Type B pancreatic cell (in vitro differentiated cells): ENCODE data around the gene FNDC10. TPM values are rescaled to one million over a fixed set of nuclear protein-coding genes. Genes with fewer than 3 reads are reported as not detected.

Experiments
- DNase-seq: peaks from one replicate; pipeline ENCODE4 v3.0.0; 2021; ENCODE audit warnings: mixed read lengths; ENCODE audit not compliant: unreplicated experiment; ENCODE audit errors: extremely low spot score
- H3K27ac Mint-ChIP-seq: 2 replicates; pipeline ENCODE4 v1.8.0; 2021; ENCODE audit warnings: mild to moderate bottlenecking, mixed read lengths
- H3K27me3 Mint-ChIP-seq: 2 replicates; pipeline ENCODE4 v1.8.0; 2021; ENCODE audit warnings: mixed read lengths
- H3K36me3 Mint-ChIP-seq: 2 replicates; pipeline ENCODE4 v1.8.0; 2021; ENCODE audit warnings: mixed read lengths
- H3K4me1 Mint-ChIP-seq: one replicate; pipeline ENCODE4 v1.8.0; 2021; ENCODE audit warnings: mixed read lengths; ENCODE audit not compliant: unreplicated experiment
- H3K4me3 Mint-ChIP-seq: 2 replicates; pipeline ENCODE4 v1.8.0; 2021; ENCODE audit warnings: mild to moderate bottlenecking, mixed read lengths
- H3K9me3 Mint-ChIP-seq: 2 replicates; pipeline ENCODE4 v1.8.0; 2021; ENCODE audit warnings: mixed read lengths
- total RNA-seq: library from RNA; stranded (reverse); gene quantifications from 2 replicates; pipeline ENCODE4 v1.2.1, GENCODE V29; 2021; ENCODE audit warnings: low replicate concordance
- TF ChIP-seq, protein P1 (sequence below): fragments of 200-600 bp; sonication (generic); conservative IDR thresholded peaks from 2 replicates; pipeline ENCODE4 v1.5.0; 2021; ENCODE audit warnings: antibody characterized with exemption, mild to moderate bottlenecking

Gene FNDC10
- total RNA-seq, 1 donor from 2014 or later, result 9.3 TPM

DNA sequence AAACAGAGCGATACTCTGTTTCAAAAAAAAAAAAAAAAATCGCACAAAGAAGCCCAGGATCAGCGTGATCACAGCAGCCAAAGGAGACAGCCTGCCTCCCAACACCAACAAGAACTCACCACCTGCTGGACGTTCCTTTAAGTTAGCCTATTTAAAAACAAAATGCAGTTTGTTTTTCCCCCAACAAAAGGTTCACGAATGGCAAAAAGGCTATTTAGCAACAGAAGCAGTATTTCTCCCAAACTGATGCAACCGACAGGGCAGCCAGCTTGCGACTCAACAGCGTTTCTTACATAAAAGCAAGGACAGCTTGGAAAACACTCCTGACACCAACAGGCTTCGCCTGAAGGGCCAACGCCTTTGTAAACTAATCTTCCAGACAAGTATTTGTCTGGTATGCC lies 32.0 kb downstream of the FNDC10 start:
- no peaks in the 10 kb centered on the region for H3K27me3 Mint-ChIP-seq
- H3K4me3 Mint-ChIP-seq, result no peak overlapping the region
- TF ChIP-seq, protein P1, sequence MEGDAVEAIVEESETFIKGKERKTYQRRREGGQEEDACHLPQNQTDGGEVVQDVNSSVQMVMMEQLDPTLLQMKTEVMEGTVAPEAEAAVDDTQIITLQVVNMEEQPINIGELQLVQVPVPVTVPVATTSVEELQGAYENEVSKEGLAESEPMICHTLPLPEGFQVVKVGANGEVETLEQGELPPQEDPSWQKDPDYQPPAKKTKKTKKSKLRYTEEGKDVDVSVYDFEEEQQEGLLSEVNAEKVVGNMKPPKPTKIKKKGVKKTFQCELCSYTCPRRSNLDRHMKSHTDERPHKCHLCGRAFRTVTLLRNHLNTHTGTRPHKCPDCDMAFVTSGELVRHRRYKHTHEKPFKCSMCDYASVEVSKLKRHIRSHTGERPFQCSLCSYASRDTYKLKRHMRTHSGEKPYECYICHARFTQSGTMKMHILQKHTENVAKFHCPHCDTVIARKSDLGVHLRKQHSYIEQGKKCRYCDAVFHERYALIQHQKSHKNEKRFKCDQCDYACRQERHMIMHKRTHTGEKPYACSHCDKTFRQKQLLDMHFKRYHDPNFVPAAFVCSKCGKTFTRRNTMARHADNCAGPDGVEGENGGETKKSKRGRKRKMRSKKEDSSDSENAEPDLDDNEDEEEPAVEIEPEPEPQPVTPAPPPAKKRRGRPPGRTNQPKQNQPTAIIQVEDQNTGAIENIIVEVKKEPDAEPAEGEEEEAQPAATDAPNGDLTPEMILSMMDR, result no peak
- DNase-seq, result no peak
- peaks cover 3% of the 10 kb centered on the region for H3K4me1 Mint-ChIP-seq
- peaks cover 23% of the 10 kb centered on the region for H3K36me3 Mint-ChIP-seq
- H3K9me3 Mint-ChIP-seq, result no peaks in the 10 kb centered on the region
- no peak overlapping the region for H3K27ac Mint-ChIP-seq

DNA sequence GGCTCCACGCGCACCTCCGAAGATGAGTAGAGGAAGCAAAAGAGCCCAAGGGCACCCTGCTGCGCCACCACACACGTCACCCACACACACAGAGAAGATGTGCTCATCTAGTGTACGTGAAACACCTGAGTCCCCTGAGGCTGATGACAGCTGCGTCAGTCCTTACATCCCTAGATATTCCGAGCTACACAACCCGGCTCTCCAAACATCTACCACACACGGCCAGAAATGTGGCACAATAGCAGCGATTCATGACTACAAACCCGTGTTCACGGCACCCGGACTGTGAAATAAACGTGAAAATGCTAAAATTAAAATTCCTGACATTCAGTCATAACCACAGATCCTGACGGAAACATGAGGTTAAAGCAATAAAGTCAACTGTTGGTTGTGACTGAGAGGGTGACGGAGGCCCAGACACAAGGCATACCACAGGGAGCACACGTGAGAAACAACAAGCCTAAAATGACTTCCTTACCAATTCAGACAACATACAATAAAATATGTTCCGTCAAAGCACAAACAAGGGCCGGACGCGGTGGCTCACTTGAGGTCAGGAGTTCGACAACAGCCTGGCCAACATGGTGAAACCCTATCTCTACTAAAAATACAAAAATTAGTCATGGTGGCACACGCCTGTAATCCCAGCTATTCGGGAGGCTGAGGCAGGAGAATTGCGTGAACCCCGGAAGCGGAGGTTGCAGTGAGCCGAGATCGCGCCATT lies 32.6 kb downstream of the FNDC10 start:
- Mint-ChIP-seq H3K27me3 (no peaks in the 10 kb centered on the region), H3K36me3 (peaks cover 24% of the 10 kb centered on the region), H3K4me3 (no peak overlapping the region), H3K4me1 (peaks cover 3% of the 10 kb centered on the region), H3K9me3 (no peaks in the 10 kb centered on the region), H3K27ac (no peak overlapping the region)
- TF ChIP-seq, protein P1, result no peak
- no peak for DNase-seq

DNA sequence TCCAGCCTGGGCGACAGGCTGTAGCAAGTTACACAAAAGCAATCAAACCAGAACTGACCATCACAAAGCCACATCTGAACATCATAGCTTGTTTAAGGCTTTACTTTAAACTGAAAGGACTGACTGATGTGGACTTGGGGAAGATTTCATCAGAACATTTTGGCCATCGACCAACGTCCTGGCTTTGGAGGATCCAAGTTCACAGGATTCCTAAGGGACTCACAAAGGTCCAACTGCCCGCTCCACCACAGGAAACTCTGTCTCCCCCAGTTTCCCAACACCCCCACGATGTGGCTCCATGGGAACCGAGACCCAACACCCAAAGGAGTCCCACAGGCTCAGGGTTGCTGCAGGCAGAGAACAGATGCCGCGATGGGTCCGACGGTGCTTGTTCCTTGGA lies 34.6 kb downstream of the FNDC10 start:
- Mint-ChIP-seq H3K27me3 (no peaks in the 10 kb centered on the region), H3K27ac (no peak overlapping the region), H3K4me1 (no peaks in the 10 kb centered on the region), H3K36me3 (peaks cover 27% of the 10 kb centered on the region), H3K9me3 (no peaks in the 10 kb centered on the region), H3K4me3 (no peak overlapping the region)
- DNase-seq, result no peak
- TF ChIP-seq, protein P1, result no peak

DNA sequence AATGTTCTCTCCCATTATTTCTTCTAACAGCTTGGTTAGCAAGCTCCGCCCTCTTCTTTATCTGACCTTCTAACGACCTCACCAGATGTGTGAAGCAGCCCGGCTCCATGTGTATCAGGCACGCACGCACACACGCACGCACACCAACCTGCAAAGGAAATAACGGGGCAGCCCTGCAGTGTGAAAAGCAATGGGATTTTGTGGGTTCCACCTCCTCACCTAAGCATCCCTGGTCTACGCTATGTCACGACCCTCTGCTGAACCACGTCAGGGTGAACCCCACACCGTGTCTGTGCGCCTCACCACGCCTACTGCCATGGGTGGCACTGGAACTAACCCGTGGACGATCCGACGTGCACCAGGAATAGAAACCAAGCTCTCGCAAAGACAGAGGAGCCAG lies 35.7 kb downstream of the FNDC10 start:
- peak overlapping the region; percentile 7 for H3K27ac Mint-ChIP-seq
- no peaks in the 10 kb centered on the region for H3K4me1 Mint-ChIP-seq
- H3K36me3 Mint-ChIP-seq, result peaks cover 26% of the 10 kb centered on the region
- DNase-seq, result no peak
- no peaks in the 10 kb centered on the region for H3K9me3 Mint-ChIP-seq
- no peak overlapping the region for H3K4me3 Mint-ChIP-seq
- no peaks in the 10 kb centered on the region for H3K27me3 Mint-ChIP-seq
- TF ChIP-seq, protein P1, result no peak

DNA sequence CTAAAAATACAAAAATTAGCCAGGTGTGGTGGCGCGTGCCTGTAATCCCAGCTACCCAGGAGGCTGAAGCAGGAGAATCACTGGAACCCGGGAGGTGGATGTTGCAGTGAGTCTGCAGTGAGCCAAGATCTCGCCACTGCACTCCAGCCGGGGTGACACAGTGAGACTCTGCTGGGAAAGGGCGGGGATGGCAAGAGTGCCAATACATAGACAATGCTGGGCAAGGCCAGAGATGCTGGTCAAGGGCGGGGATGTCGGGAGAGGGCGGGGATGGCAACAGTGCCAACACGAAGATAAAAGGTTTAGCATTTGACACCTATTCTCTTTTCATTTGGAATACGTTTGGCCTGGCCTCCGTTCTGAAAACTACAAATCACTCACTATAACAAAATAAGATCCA lies 36.2 kb downstream of the FNDC10 start:
- no peak for DNase-seq
- H3K4me1 Mint-ChIP-seq, result peaks cover 5% of the 10 kb centered on the region
- no peak overlapping the region for H3K27ac Mint-ChIP-seq
- no peaks in the 10 kb centered on the region for H3K27me3 Mint-ChIP-seq
- H3K9me3 Mint-ChIP-seq, result no peaks in the 10 kb centered on the region
- TF ChIP-seq, protein P1, result no peak
- no peak overlapping the region for H3K4me3 Mint-ChIP-seq
- H3K36me3 Mint-ChIP-seq, result peaks cover 26% of the 10 kb centered on the region
